Mammary epithelial cell (primary cell): ENCODE results near the gene CRIM1.

Source experiments
- EZH2 ChIP-seq: IDR thresholded peaks from 2 replicates; pipeline ENCODE4 v1.6.1; 2012; ENCODE audit warnings: low read length, inconsistent platforms, borderline replicate concordance
- TF ChIP-seq, protein P1 (sequence below), 2 donors: IDR thresholded peaks in 1 of 2; conservative IDR thresholded peaks in 1 of 2; 2 replicates each; pipeline ENCODE4 v1.5.1; 2011 to 2012; ENCODE audit warnings: inconsistent platforms in 2 of 2, low read length in 2 of 2, mild to moderate bottlenecking in 2 of 2, control low read depth in 1 of 2, low read depth in 1 of 2; ENCODE audit not compliant: insufficient read depth in 1 of 2; ENCODE audit errors: extremely low read depth in 1 of 2

DNA sequence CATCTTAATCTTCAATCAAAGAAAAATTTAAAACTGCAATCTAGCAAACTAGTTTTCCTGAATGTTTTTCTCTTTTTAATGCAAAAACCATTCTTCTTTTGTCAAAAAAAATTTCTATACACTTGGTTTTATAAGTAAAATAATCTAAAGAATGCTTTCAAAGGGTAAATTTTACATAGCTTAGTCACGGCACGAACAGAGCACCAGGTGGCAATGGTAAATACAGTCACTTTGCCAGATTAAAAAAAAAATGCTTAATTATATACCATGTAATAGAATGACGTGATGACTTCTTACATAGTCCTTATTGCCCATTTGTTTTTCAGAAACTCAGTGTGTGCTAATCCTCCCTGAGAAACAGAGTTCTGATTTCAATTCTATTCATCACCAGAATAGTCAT lies 232.0 kb downstream of the CRIM1 start:
- TF ChIP-seq, protein P1, sequence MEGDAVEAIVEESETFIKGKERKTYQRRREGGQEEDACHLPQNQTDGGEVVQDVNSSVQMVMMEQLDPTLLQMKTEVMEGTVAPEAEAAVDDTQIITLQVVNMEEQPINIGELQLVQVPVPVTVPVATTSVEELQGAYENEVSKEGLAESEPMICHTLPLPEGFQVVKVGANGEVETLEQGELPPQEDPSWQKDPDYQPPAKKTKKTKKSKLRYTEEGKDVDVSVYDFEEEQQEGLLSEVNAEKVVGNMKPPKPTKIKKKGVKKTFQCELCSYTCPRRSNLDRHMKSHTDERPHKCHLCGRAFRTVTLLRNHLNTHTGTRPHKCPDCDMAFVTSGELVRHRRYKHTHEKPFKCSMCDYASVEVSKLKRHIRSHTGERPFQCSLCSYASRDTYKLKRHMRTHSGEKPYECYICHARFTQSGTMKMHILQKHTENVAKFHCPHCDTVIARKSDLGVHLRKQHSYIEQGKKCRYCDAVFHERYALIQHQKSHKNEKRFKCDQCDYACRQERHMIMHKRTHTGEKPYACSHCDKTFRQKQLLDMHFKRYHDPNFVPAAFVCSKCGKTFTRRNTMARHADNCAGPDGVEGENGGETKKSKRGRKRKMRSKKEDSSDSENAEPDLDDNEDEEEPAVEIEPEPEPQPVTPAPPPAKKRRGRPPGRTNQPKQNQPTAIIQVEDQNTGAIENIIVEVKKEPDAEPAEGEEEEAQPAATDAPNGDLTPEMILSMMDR (conservative IDR thresholded peaks at IDR 0.05 in 1 of 2, IDR thresholded peaks at IDR 0.05 in 1 of 2; ENCODE audit: extremely low read depth in 1 of 2, insufficient read depth in 1 of 2, low read depth in 1 of 2, low read length in 2 of 2), result no peak
- no peak for TF ChIP-seq EZH2
